Peyer's patch (tissue), 4 donors: Measurements from ENCODE around the gene PCGF2. TPM values are rescaled to one million over a fixed set of nuclear protein-coding genes. Genes with fewer than 3 reads are reported as not detected.
A peak's percentile ranks its signal among the peaks of the same experiment; 100 is the strongest.

Experiments used
- DNase-seq, 3 donors: peaks; one replicate each; pipeline ENCODE4 v3.0.0-alpha.2; 2017 to 2019
- H3K27ac ChIP-seq, 4 donors: fragments of 200-600 bp; sonication (generic); one replicate each; pipeline ENCODE4 v1.5.1; 2016 to 2019
- H3K27me3 ChIP-seq, 2 donors: fragments of 200-600 bp; sonication (generic); one replicate each; pipeline ENCODE4 v1.5.1; 2019
- H3K36me3 ChIP-seq, 3 donors: fragments of 200-600 bp; sonication (generic); one replicate each; pipeline ENCODE4 v1.5.1; 2016 to 2019
- H3K4me1 ChIP-seq, 4 donors: fragments of 200-600 bp; sonication (generic); one replicate each; pipeline ENCODE4 v1.5.1; 2016 to 2019
- H3K4me3 ChIP-seq, 4 donors: fragments of 200-600 bp; sonication (generic); 1 replicate in 3 of 4; 2 replicates in 1 of 4; pipeline ENCODE4 v1.5.1; 2016 to 2019; ENCODE audit warnings: mild to moderate bottlenecking in 1 of 4
- H3K9me3 ChIP-seq, 4 donors: fragments of 200-600 bp; sonication (generic); one replicate each; pipeline ENCODE4 v1.5.1; 2016 to 2019; ENCODE audit warnings: mild to moderate bottlenecking in 1 of 4
- CTCF ChIP-seq, 6 experiments: fragments of 450-650 bp in 4 of 6; fragments of 200-600 bp in 2 of 6; sonication (generic) in 1 of 6; IDR thresholded peaks; one replicate each; pipeline ENCODE4 v1.5.1; 2017 to 2019; ENCODE audit warnings: antibody characterized with exemption in 6 of 6, mild to moderate bottlenecking in 3 of 6, moderate library complexity in 1 of 6
- POLR2A ChIP-seq, 2 donors: fragments of 450-650 bp; IDR thresholded peaks; one replicate each; pipeline ENCODE4 v1.5.1; 2017; ENCODE audit warnings: antibody characterized with exemption in 2 of 2, mild to moderate bottlenecking in 2 of 2, moderate library complexity in 2 of 2
- total RNA-seq, 4 donors: library from RNA; depleted of rRNA; stranded (reverse); fragments of >200 nt; gene quantifications; one replicate each; pipeline ENCODE4 v1.1.0, GENCODE V29; 2016

Gene PCGF2
- total RNA-seq, 4 donors from 2014 or later, result 8.3 to 41.9 (median 14.5) TPM

GRCh38 chr17:38703742-38704605 is 44.2 kb downstream of the PCGF2 start:
- DNase-seq, result peak; percentile 88 to 94 (median 90)
- no peaks in the 10 kb centered on the region for H3K9me3 ChIP-seq
- TF ChIP-seq CTCF (IDR thresholded peaks at IDR 0.05), result no peak
- TF ChIP-seq POLR2A (IDR thresholded peaks at IDR 0.05), result no peak
- peak overlapping the region; percentile 87 to 97 (median 94) for H3K4me3 ChIP-seq
- H3K36me3 ChIP-seq, result peaks cover 0 to 17% (median 0%) of the 10 kb centered on the region in 3 donors
- no peaks in the 10 kb centered on the region for H3K27me3 ChIP-seq
- peaks cover 0 to 30% (median 4%) of the 10 kb centered on the region in 4 donors for H3K4me1 ChIP-seq
- H3K27ac ChIP-seq, result peak overlapping the region; percentile 89 to 99 (median 97)

- peaks cover 0 to 29% (median 4%) of the 10 kb centered on the region in 4 donors for H3K4me1 ChIP-seq
- peak; percentile 56 to 70 (median 68) for DNase-seq
These were observed 45.0 kb downstream of the PCGF2 start for GRCh38 chr17:38702916-38703741.

GRCh38 chr17:38702166-38702915 is 45.8 kb downstream of the PCGF2 start:
- no peaks in the 10 kb centered on the region for H3K9me3 ChIP-seq
- peak; percentile 85 to 94 (median 94) for DNase-seq
- H3K4me1 ChIP-seq, result peaks cover 0 to 25% (median 4%) of the 10 kb centered on the region in 4 donors
- peak in 1 of 6 experiments; percentile 1 for TF ChIP-seq CTCF (IDR thresholded peaks at IDR 0.05)
- TF ChIP-seq POLR2A (IDR thresholded peaks at IDR 0.05), result peak; percentile 83 to 85
- H3K4me3 ChIP-seq, result peak overlapping the region; percentile 87 to 97 (median 94)
- peaks cover 0 to 3% (median 0%) of the 10 kb centered on the region in 3 donors for H3K36me3 ChIP-seq
- H3K27ac ChIP-seq, result peak overlapping the region; percentile 89 to 99 (median 97)
- no peaks in the 10 kb centered on the region for H3K27me3 ChIP-seq

More at GRCh38 chr17:38702916-38703741, 45.0 kb downstream of the PCGF2 start:
- H3K27ac ChIP-seq, result peak overlapping the region; percentile 89 to 99 (median 97)
- H3K9me3 ChIP-seq, result no peaks in the 10 kb centered on the region
- H3K36me3 ChIP-seq, result peaks cover 0 to 10% (median 0%) of the 10 kb centered on the region in 3 donors
- H3K27me3 ChIP-seq, result no peaks in the 10 kb centered on the region
- TF ChIP-seq POLR2A (IDR thresholded peaks at IDR 0.05), result no peak
- no peak for TF ChIP-seq CTCF (IDR thresholded peaks at IDR 0.05)
- peak overlapping the region; percentile 87 to 97 (median 94) for H3K4me3 ChIP-seq

GRCh38 chr17:38701504-38702165 is 46.5 kb downstream of the PCGF2 start:
- peak overlapping the region; percentile 89 to 99 (median 97) for H3K27ac ChIP-seq
- H3K4me3 ChIP-seq, result peak overlapping the region; percentile 87 to 97 (median 94)
- H3K4me1 ChIP-seq, result peaks cover 0 to 18% (median 4%) of the 10 kb centered on the region in 4 donors
- no peaks in the 10 kb centered on the region for H3K9me3 ChIP-seq
- no peaks in the 10 kb centered on the region for H3K36me3 ChIP-seq
- TF ChIP-seq CTCF (IDR thresholded peaks at IDR 0.05), result no peak
- no peak for TF ChIP-seq POLR2A (IDR thresholded peaks at IDR 0.05)
- H3K27me3 ChIP-seq, result no peaks in the 10 kb centered on the region
- peak in 2 of 3 donors; percentile 50 to 64 for DNase-seq
